Activated CD8-positive, alpha-beta T cell treated with anti-CD3 and anti-CD28 coated beads, Interleukin-2, amount 10 ng/mL, durations not matched to agents 7 days and 5 days (primary cell): ENCODE data around the gene CNIH2. TPM values are rescaled to one million over a fixed set of nuclear protein-coding genes. Genes with fewer than 3 reads are reported as not detected.
"Not testable (repeated sequence)": the region's sequence is repeated elsewhere in the genome, so short reads cannot be mapped to it uniquely, and the experiment has no call there.

ENCODE experiments used
- ATAC-seq: fragments of 150-1000 bp; cut with Tn5 transposase; one replicate; pipeline ENCODE4 v1.10.0; 2021; ENCODE audit warnings: moderate library complexity
- CTCF ChIA-PET: fragments of 350-600 bp; sonication (Branson Sonifier 250); formaldehyde crosslinking; loops from one replicate; lab custom pipeline; 2021; ENCODE audit warnings: antibody characterized with exemption; lab: Charles Lee
- POLR2A ChIA-PET: fragments of 350-600 bp; sonication (Branson Sonifier 250); formaldehyde crosslinking; loops from one replicate; lab custom pipeline; 2021; ENCODE audit warnings: antibody characterized with exemption; lab: Charles Lee
- DNase-seq: peaks from one replicate; pipeline ENCODE4 v3.0.0-alpha.2; 2020
- H3K27ac Mint-ChIP-seq: one replicate; pipeline ENCODE4 v1.8.0; 2021; ENCODE audit warnings: mild to moderate bottlenecking, mixed read lengths
- H3K27me3 Mint-ChIP-seq: one replicate; pipeline ENCODE4 v1.8.0; 2021; ENCODE audit warnings: low read depth, mixed read lengths
- H3K36me3 Mint-ChIP-seq: one replicate; pipeline ENCODE4 v1.8.0; 2021; ENCODE audit warnings: low read depth, mixed read lengths
- H3K4me1 Mint-ChIP-seq: one replicate; pipeline ENCODE4 v1.8.0; 2021; ENCODE audit warnings: low read depth, mixed read lengths
- H3K4me3 Mint-ChIP-seq: one replicate; pipeline ENCODE4 v1.8.0; 2021; ENCODE audit warnings: mild to moderate bottlenecking, mixed read lengths
- H3K9me3 Mint-ChIP-seq: one replicate; pipeline ENCODE4 v1.8.0; 2022; ENCODE audit warnings: mixed read lengths; ENCODE audit not compliant: insufficient read depth
- total RNA-seq, 2 experiments: library from RNA; stranded (reverse); gene quantifications; one replicate each; pipeline ENCODE4 v1.2.3, GENCODE V29; 2021

The CNIH2 gene
- total RNA-seq, 2 experiments from 2014 or later, result 2.7 to 3.6 TPM

DNA sequence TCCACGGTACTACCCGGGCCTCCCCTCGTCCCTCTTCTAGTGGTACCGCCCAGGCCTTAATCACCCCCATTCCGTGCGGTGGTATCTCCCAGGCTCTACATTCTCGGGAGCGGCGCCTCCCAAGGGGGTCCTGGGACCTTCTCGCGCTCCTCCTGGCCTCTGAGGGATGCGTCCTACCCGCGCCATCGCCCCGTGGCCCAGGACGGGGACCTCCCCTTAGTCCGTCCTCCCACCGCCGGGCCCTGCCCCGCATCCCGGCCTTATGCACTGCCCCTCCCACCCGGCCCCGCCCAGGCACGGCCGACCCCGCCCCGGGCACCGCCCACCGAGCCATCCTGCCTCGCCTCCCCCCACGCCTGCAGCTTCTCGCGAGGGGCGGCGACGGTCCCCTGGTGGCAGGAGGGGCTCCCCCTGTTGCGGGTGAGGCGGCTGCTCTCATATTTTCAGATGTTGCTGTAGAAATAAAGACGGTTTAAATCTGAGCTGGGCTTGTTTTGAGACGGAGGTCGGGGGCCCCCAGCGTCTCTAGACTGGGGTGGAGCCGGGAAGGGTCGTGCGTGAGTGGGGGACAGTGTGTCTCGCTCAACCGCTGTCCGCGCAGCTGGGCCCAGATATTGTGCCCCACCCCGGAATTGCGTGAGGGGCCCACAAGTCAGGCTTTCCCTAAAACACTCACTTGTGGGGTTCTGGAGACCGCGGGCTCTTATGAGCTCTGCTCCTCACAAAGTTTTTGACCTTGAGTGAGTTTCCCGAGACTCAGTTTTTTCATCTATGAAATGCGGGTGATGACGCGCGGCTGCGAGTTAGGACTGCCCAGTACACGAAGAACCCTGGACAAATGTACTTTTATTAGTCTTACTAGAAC, 10.4 kb upstream of the CNIH2 start:
- Mint-ChIP-seq H3K4me1 (peaks cover 42% of the 10 kb centered on the region), H3K36me3 (peaks cover 50% of the 10 kb centered on the region), H3K27me3 (no peaks in the 10 kb centered on the region), H3K4me3 (peak overlapping the region; percentile 84), H3K9me3 (no peaks in the 10 kb centered on the region), H3K27ac (peak overlapping the region; percentile 98)
- DNase-seq, result peak; percentile 90
- ChIA-PET POLR2A (interaction anchor here (0.6 to 1.8 kb wide), 12 partner anchors 11 to 396 kb away, joined by 3 to 15 read pairs (median 4); partner anchors contain the start of genes RBM14 and YIF1A), CTCF (interaction anchor here (0.6 to 6.6 kb wide), 9 partner anchors 14 to 1534 kb away, joined by 3 to 64 read pairs (median 3); partner anchors contain the start of gene MUS81)
- peak; percentile 65 for ATAC-seq

GRCh38 chr11:66268244-66268951, 9.6 kb upstream of the CNIH2 start, which contains the start of gene RAB1B:
TSS of gene RAB1B (plus strand) at chr11:66268639. CDS start at chr11:66268680, 41 bp downstream.
- H3K27ac Mint-ChIP-seq, result peak within 1 kb of the TSS; percentile 98

DNA sequence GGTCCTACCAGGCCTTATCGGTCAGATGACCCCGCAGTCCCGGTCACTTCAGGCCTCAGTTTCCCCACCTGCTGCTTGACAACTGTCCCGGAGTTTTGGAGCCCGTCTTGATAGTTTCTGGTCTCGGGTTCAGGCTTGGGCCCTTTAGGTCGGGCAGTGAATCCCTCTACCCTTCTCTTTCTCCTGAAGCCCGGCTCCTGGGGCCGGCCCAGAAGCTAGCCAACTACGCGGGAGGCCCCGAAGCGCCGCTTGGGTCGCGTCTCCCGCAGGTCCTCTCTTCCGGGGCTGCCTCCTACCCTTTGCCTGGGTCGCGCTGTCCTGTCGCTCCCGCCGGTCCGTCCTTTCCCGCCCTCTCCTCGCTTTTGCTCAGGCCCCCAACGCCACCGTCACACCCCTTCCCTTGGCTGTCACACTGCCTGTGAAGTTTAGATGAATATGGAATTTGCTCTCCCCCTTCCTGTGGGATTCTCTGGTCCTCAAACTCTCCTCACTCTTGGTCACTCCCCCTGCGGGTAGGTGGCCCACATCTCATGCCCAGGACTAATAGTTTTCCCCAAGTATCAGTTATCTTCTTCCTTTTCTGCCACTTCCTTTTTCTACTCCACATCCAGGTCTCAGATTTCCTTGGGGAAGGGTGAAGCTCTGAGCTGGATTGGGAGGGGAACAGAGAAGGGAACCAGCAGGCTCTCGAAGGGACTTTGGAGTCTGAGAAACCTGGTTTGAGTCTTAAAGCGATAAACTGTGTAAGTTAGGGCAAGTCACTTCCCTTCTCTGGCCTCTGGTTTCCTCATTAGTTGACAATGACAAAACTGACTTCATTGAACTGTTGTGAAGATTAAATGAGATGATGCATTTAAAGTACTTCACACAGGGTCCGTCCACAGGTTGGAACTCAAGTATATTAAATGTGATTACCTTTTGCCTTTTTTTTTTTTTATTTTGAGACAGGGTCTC, 8.7 kb upstream of the CNIH2 start:
- peak overlapping the region; percentile 84 for H3K4me3 Mint-ChIP-seq
- H3K27ac Mint-ChIP-seq, result peak overlapping the region; percentile 98
- ChIA-PET POLR2A (interaction anchor here (0.5 to 1.8 kb wide), 3 partner anchors 20 to 234 kb away, joined by 3 to 5 read pairs (median 3); partner anchors contain the start of gene YIF1A), CTCF (interaction anchor here (1.1 to 6.6 kb wide), 4 partner anchors 12 to 49 kb away, joined by 3 to 64 read pairs (median 3); no protein-coding TSS in a partner anchor)
- no peaks in the 10 kb centered on the region for H3K9me3 Mint-ChIP-seq
- H3K4me1 Mint-ChIP-seq, result peaks cover 52% of the 10 kb centered on the region
- DNase-seq (peak; percentile 38), ATAC-seq (no peak)
- H3K27me3 Mint-ChIP-seq, result no peaks in the 10 kb centered on the region
- peaks cover 51% of the 10 kb centered on the region for H3K36me3 Mint-ChIP-seq

More at GRCh38 chr11:66268244-66268951, 9.6 kb upstream of the CNIH2 start, which contains the start of gene RAB1B:
- ATAC-seq (peak; percentile 86), DNase-seq (peak; percentile 100)
- Mint-ChIP-seq H3K9me3 (no peaks in the 10 kb centered on the region), H3K27me3 (no peaks in the 10 kb centered on the region), H3K4me3 (peak within 1 kb of the TSS; percentile 84), H3K36me3 (peaks cover 51% of the 10 kb centered on the region), H3K4me1 (peaks cover 49% of the 10 kb centered on the region)
- ChIA-PET POLR2A (interaction anchor here (0.5 to 1.8 kb wide), 13 partner anchors 10 to 397 kb away, joined by 3 to 15 read pairs (median 3); partner anchors contain the start of genes RBM14 and YIF1A), CTCF (interaction anchor here (1.0 to 6.6 kb wide), 7 partner anchors 13 to 409 kb away, joined by 3 to 64 read pairs (median 3); partner anchors contain the start of gene MUS81)

- CTCF ChIA-PET, result interaction anchor here (0.6 to 6.6 kb wide), 4 partner anchors 10 to 382 kb away, joined by 3 to 64 read pairs (median 3); no protein-coding TSS in a partner anchor
- Mint-ChIP-seq H3K36me3 (peaks cover 59% of the 10 kb centered on the region), H3K4me1 (peaks cover 49% of the 10 kb centered on the region)
These were observed 6.2 kb upstream of the CNIH2 start for GRCh38 chr11:66271816-66272215.

GRCh38 chr11:66272596-66272995, 5.4 kb upstream of the CNIH2 start:
- ATAC-seq (no peak), DNase-seq (peak; percentile 50)
- Mint-ChIP-seq H3K4me3 (peak overlapping the region; percentile 34), H3K36me3 (peaks cover 54% of the 10 kb centered on the region), H3K4me1 (peaks cover 50% of the 10 kb centered on the region), H3K9me3 (no peaks in the 10 kb centered on the region), H3K27ac (peak overlapping the region; percentile 62), H3K27me3 (no peaks in the 10 kb centered on the region)
- ChIA-PET CTCF (interaction anchor here (0.7 to 6.6 kb wide), 5 partner anchors 9 to 166 kb away, joined by 3 to 64 read pairs (median 3); partner anchors contain the start of gene MRPL11), POLR2A (interaction anchor here (0.9 to 3.0 kb wide), 2 partner anchors 9 to 40 kb away, joined by 3 to 16 read pairs; no protein-coding TSS in a partner anchor)

More at GRCh38 chr11:66271816-66272215, 6.2 kb upstream of the CNIH2 start:
- no peaks in the 10 kb centered on the region for H3K9me3 Mint-ChIP-seq
- H3K27ac Mint-ChIP-seq, result no peak overlapping the region
- no peaks in the 10 kb centered on the region for H3K27me3 Mint-ChIP-seq
- POLR2A ChIA-PET, result interaction anchor here (0.7 to 3.0 kb wide), 3 partner anchors 10 to 201 kb away, joined by 3 to 16 read pairs (median 5); no protein-coding TSS in a partner anchor
- H3K4me3 Mint-ChIP-seq, result no peak overlapping the region
- no peak for DNase-seq
- ATAC-seq, result no peak

DNA sequence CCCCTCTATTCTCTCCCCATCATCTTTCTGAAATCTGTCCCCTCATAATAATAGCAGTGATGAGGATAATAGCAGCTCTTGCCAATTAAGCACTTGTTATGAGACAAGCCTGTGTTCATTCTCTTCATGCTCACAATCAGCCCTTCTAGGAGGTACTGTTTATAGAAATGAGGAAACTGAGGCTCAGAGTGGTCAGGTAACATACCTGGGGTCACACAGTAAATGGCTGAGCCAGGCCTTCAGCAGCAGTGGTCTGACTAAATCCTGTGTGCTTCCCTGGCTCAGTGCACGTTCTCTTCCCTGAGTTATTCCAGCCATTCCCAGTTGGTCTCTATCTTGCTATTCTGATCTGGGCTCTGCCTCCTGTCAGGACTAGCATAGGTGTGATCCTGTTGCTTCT, 3.8 kb upstream of the CNIH2 start:
- Mint-ChIP-seq H3K36me3 (peaks cover 52% of the 10 kb centered on the region), H3K9me3 (no peaks in the 10 kb centered on the region), H3K27me3 (peaks cover 3% of the 10 kb centered on the region), H3K4me3 (no peak overlapping the region), H3K27ac (no peak overlapping the region), H3K4me1 (peaks cover 51% of the 10 kb centered on the region)
- CTCF ChIA-PET, result interaction anchor here (1.0 kb wide), 1 partner anchor 8 kb away, joined by 4 read pairs; no protein-coding TSS in a partner anchor
- DNase-seq (no peak), ATAC-seq (no peak)
- POLR2A ChIA-PET, result no interaction called here

GRCh38 chr11:66275396-66275795, 2.6 kb upstream of the CNIH2 start:
- H3K27ac Mint-ChIP-seq, result no peak overlapping the region
- ChIA-PET CTCF (no interaction called here), POLR2A (interaction anchor here (0.9 kb wide), 1 partner anchor 166 kb away, joined by 3 read pairs; no protein-coding TSS in a partner anchor)
- no peaks in the 10 kb centered on the region for H3K9me3 Mint-ChIP-seq
- H3K4me3 Mint-ChIP-seq, result no peak overlapping the region
- H3K27me3 Mint-ChIP-seq, result peaks cover 7% of the 10 kb centered on the region
- peaks cover 42% of the 10 kb centered on the region for H3K4me1 Mint-ChIP-seq
- ATAC-seq, result no peak
- H3K36me3 Mint-ChIP-seq, result peaks cover 44% of the 10 kb centered on the region
- no peak for DNase-seq

- no peaks in the 10 kb centered on the region for H3K9me3 Mint-ChIP-seq
- ChIA-PET CTCF (no interaction called here), POLR2A (no interaction called here)
- H3K27me3 Mint-ChIP-seq, result peaks cover 7% of the 10 kb centered on the region
- no peak overlapping the region for H3K4me3 Mint-ChIP-seq
- peaks cover 40% of the 10 kb centered on the region for H3K4me1 Mint-ChIP-seq
- ATAC-seq (no peak), DNase-seq (no peak)
- H3K27ac Mint-ChIP-seq, result no peak overlapping the region
- H3K36me3 Mint-ChIP-seq, result peaks cover 39% of the 10 kb centered on the region
These were observed 1.9 kb upstream of the CNIH2 start for GRCh38 chr11:66275984-66276612.

GRCh38 chr11:66276619-66277018, 1.4 kb upstream of the CNIH2 start:
- Mint-ChIP-seq H3K36me3 (peaks cover 38% of the 10 kb centered on the region), H3K27ac (peak overlapping the region; percentile 16), H3K4me1 (peaks cover 45% of the 10 kb centered on the region), H3K4me3 (peak overlapping the region; percentile 8)
- POLR2A ChIA-PET, result interaction anchor here (1.1 to 1.4 kb wide), 2 partner anchors 11 to 13 kb away, joined by 3 to 5 read pairs; partner anchors contain the start of gene YIF1A
- H3K9me3 Mint-ChIP-seq, DNase-seq, H3K27me3 Mint-ChIP-seq, ATAC-seq: not testable (repeated sequence)
- CTCF ChIA-PET, result interaction anchor here (1.3 kb wide), 1 partner anchor 13 kb away, joined by 3 read pairs; the partner anchor contains the start of gene YIF1A
